ENCODE results near the gene ASB18. TPM values are rescaled to one million over a fixed set of nuclear protein-coding genes. Genes with fewer than 3 reads are reported as not detected.

The ASB18 gene
- total and polyA plus RNA-seq, 2 of the 13 experiments (the other 11 are each of a cell fraction or from before 2014, with no cell fraction given) = not detected

DNA sequence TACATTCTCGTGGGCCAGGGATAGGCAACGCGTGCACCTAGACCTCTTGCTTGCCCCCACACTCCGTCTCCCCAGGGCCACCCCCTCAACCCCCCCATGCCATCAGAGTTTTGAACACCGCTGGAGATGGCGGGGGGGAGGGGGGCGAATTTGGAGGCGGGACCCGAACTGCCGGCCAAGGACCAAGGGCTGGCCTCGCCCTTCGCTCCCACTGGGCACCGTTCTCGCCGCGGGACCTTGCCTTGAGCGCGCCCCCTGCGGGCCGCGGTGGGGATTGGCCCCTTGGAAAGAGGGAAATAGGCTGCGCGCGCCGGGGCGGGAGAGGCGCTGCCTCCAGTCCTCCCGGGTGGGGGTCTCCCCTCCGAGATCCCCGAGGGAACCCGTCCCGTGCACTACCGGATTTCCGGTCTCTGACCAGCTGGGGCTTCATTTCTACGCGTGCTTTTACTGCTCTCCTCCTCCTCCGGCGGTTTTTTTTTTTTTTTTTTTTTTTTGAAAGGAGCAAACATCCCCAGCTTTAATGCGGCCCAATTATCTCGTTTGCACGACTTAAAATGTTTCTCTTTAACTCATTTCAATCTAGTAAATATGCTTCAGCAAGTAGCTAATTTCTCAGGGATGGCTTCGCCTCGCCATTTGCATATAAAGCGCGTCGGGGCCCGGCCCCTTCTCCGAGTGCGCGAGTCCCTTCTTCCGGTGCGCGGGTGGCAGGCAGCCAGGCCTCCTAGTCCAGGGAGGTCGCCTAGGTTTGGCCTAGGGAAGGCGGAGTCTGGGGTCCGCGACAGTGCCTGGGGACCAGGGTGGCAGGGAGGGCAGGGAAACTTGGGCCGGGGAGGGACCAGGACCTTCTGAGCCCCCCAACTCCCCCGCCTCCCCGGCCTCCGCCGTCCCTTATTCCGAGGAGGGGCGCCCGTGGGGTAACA lies 86.0 kb downstream of the ASB18 start (continued):
- no peak for TF ChIP-seq NCOR1 (IDR thresholded peaks at IDR 0.05; ENCODE audit: borderline replicate concordance, low read length)
- TF ChIP-seq, protein P1, sequence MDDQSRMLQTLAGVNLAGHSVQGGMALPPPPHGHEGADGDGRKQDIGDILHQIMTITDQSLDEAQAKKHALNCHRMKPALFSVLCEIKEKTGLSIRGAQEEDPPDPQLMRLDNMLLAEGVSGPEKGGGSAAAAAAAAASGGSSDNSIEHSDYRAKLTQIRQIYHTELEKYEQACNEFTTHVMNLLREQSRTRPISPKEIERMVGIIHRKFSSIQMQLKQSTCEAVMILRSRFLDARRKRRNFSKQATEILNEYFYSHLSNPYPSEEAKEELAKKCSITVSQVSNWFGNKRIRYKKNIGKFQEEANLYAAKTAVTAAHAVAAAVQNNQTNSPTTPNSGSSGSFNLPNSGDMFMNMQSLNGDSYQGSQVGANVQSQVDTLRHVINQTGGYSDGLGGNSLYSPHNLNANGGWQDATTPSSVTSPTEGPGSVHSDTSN (CRISPR knock-in tag; IDR thresholded peaks at IDR 0.05; ENCODE audit: borderline replicate concordance) = no peak
- TF ChIP-seq, protein P2, sequence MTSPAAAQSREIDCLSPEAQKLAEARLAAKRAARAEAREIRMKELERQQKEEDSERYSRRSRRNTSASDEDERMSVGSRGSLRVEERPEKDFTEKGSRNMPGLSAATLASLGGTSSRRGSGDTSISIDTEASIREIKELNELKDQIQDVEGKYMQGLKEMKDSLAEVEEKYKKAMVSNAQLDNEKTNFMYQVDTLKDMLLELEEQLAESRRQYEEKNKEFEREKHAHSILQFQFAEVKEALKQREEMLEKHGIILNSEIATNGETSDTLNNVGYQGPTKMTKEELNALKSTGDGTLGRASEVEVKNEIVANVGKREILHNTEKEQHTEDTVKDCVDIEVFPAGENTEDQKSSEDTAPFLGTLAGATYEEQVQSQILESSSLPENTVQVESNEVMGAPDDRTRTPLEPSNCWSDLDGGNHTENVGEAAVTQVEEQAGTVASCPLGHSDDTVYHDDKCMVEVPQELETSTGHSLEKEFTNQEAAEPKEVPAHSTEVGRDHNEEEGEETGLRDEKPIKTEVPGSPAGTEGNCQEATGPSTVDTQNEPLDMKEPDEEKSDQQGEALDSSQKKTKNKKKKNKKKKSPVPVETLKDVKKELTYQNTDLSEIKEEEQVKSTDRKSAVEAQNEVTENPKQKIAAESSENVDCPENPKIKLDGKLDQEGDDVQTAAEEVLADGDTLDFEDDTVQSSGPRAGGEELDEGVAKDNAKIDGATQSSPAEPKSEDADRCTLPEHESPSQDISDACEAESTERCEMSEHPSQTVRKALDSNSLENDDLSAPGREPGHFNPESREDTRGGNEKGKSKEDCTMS (CRISPR knock-in tag; conservative IDR thresholded peaks at IDR 0.05) = no peak
- no peak for TF ChIP-seq TSC22D2 (CRISPR knock-in tag; IDR thresholded peaks at IDR 0.05; ENCODE audit: borderline replicate concordance)
- no peak for TF ChIP-seq GZF1 (CRISPR knock-in tag; IDR thresholded peaks at IDR 0.05)
- no peak for TF ChIP-seq SALL1 (CRISPR knock-in tag; IDR thresholded peaks at IDR 0.05)
- TF ChIP-seq IKZF1 (IDR thresholded peaks at IDR 0.05) = no peak
- TF ChIP-seq BHLHE40 (IDR thresholded peaks at IDR 0.05; ENCODE audit: low read length) = 0 out of 2 replicates have a peak, but pooled peaks have one; percentile 37
- no peak for TF ChIP-seq ZNF160 (CRISPR knock-in tag; IDR thresholded peaks at IDR 0.05)
- TF ChIP-seq, protein P3, sequence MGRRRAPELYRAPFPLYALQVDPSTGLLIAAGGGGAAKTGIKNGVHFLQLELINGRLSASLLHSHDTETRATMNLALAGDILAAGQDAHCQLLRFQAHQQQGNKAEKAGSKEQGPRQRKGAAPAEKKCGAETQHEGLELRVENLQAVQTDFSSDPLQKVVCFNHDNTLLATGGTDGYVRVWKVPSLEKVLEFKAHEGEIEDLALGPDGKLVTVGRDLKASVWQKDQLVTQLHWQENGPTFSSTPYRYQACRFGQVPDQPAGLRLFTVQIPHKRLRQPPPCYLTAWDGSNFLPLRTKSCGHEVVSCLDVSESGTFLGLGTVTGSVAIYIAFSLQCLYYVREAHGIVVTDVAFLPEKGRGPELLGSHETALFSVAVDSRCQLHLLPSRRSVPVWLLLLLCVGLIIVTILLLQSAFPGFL (CRISPR knock-in tag; IDR thresholded peaks at IDR 0.05) = no peak
- no peak for TF ChIP-seq ATF1 (CRISPR knock-in tag; IDR thresholded peaks at IDR 0.05)
- no peak for TF ChIP-seq DPF2 (CRISPR knock-in tag; IDR thresholded peaks at IDR 0.05; ENCODE audit: borderline replicate concordance, low read depth)
- TF ChIP-seq, protein P4, sequence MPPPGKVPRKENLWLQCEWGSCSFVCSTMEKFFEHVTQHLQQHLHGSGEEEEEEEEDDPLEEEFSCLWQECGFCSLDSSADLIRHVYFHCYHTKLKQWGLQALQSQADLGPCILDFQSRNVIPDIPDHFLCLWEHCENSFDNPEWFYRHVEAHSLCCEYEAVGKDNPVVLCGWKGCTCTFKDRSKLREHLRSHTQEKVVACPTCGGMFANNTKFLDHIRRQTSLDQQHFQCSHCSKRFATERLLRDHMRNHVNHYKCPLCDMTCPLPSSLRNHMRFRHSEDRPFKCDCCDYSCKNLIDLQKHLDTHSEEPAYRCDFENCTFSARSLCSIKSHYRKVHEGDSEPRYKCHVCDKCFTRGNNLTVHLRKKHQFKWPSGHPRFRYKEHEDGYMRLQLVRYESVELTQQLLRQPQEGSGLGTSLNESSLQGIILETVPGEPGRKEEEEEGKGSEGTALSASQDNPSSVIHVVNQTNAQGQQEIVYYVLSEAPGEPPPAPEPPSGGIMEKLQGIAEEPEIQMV (CRISPR knock-in tag; IDR thresholded peaks at IDR 0.05; ENCODE audit: low read depth) = no peak
- TF ChIP-seq, protein P5, sequence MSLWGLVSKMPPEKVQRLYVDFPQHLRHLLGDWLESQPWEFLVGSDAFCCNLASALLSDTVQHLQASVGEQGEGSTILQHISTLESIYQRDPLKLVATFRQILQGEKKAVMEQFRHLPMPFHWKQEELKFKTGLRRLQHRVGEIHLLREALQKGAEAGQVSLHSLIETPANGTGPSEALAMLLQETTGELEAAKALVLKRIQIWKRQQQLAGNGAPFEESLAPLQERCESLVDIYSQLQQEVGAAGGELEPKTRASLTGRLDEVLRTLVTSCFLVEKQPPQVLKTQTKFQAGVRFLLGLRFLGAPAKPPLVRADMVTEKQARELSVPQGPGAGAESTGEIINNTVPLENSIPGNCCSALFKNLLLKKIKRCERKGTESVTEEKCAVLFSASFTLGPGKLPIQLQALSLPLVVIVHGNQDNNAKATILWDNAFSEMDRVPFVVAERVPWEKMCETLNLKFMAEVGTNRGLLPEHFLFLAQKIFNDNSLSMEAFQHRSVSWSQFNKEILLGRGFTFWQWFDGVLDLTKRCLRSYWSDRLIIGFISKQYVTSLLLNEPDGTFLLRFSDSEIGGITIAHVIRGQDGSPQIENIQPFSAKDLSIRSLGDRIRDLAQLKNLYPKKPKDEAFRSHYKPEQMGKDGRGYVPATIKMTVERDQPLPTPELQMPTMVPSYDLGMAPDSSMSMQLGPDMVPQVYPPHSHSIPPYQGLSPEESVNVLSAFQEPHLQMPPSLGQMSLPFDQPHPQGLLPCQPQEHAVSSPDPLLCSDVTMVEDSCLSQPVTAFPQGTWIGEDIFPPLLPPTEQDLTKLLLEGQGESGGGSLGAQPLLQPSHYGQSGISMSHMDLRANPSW (CRISPR knock-in tag; IDR thresholded peaks at IDR 0.05; ENCODE audit: borderline replicate concordance) = no peak
- TF ChIP-seq, protein P6, sequence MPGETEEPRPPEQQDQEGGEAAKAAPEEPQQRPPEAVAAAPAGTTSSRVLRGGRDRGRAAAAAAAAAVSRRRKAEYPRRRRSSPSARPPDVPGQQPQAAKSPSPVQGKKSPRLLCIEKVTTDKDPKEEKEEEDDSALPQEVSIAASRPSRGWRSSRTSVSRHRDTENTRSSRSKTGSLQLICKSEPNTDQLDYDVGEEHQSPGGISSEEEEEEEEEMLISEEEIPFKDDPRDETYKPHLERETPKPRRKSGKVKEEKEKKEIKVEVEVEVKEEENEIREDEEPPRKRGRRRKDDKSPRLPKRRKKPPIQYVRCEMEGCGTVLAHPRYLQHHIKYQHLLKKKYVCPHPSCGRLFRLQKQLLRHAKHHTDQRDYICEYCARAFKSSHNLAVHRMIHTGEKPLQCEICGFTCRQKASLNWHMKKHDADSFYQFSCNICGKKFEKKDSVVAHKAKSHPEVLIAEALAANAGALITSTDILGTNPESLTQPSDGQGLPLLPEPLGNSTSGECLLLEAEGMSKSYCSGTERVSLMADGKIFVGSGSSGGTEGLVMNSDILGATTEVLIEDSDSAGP (CRISPR knock-in tag; IDR thresholded peaks at IDR 0.05; ENCODE audit: borderline replicate concordance) = no peak
- TF ChIP-seq, protein P7, sequence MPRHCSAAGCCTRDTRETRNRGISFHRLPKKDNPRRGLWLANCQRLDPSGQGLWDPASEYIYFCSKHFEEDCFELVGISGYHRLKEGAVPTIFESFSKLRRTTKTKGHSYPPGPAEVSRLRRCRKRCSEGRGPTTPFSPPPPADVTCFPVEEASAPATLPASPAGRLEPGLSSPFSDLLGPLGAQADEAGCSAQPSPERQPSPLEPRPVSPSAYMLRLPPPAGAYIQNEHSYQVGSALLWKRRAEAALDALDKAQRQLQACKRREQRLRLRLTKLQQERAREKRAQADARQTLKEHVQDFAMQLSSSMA (CRISPR knock-in tag; IDR thresholded peaks at IDR 0.05) = 0 out of 2 replicates have a peak, but pooled peaks have one; percentile 21
